Uterus (tissue), 2 donors: ENCODE measurements around the gene MARCO.

ENCODE experiments used
- POLR2A ChIP-seq, 2 donors: fragments of 450-650 bp; IDR thresholded peaks; one replicate each; pipeline ENCODE4 v1.6.1; 2016; ENCODE audit warnings: antibody characterized with exemption in 2 of 2, mild to moderate bottlenecking in 1 of 2, moderate library complexity in 1 of 2
- TF ChIP-seq, protein P1 (sequence below), 4 experiments: fragments of 200-600 bp in 2 of 4; fragments of 450-650 bp in 2 of 4; sonication (generic) in 2 of 4; IDR thresholded peaks; one replicate each; pipeline ENCODE4 v1.5.1; 2016 to 2019; ENCODE audit warnings: antibody characterized with exemption in 4 of 4, mild to moderate bottlenecking in 2 of 4, moderate library complexity in 1 of 4

DNA sequence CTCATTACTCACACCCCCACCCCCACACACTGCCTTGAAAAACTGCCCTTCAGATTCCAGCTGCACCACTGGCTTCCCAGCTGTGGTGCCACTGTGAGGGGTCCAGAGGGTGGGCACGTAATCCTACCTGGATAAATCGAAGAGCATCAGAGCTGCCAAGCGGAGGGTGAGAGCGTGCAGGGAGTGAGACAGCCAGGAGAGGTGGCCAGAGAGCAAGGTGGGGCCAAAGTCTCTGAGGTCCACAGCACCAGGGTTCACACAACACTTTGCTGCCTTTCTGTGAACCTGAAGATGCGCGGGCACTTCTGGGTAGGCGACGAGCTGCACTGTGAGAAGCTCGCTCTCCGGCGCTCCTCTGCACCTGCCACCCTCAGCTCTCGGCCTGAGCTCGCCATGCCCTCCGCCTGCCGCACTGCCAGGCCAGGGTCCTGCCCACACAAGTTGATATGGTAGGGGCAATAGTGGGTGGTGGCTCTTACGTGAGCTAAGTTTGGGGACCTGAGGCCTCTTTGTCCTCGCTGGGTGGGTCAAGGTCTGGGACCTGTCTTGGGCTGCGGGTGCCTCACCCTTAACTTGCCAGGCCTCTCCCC lies 83.9 kb downstream of the MARCO start:
- TF ChIP-seq POLR2A (IDR thresholded peaks at IDR 0.05): no peak
- TF ChIP-seq, protein P1, sequence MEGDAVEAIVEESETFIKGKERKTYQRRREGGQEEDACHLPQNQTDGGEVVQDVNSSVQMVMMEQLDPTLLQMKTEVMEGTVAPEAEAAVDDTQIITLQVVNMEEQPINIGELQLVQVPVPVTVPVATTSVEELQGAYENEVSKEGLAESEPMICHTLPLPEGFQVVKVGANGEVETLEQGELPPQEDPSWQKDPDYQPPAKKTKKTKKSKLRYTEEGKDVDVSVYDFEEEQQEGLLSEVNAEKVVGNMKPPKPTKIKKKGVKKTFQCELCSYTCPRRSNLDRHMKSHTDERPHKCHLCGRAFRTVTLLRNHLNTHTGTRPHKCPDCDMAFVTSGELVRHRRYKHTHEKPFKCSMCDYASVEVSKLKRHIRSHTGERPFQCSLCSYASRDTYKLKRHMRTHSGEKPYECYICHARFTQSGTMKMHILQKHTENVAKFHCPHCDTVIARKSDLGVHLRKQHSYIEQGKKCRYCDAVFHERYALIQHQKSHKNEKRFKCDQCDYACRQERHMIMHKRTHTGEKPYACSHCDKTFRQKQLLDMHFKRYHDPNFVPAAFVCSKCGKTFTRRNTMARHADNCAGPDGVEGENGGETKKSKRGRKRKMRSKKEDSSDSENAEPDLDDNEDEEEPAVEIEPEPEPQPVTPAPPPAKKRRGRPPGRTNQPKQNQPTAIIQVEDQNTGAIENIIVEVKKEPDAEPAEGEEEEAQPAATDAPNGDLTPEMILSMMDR (IDR thresholded peaks at IDR 0.05): no peak
